Cortex of kidney (tissue), 1 donor: Measurements from ENCODE around the gene SDF4.
"Not testable (repeated sequence)": the region's sequence is repeated elsewhere in the genome, so short reads cannot be mapped to it uniquely, and the experiment has no call there.

Experiments used
- DNase-seq: peaks from one replicate; lab custom pipeline; 2025; lab: John Stamatoyannopoulos, UW

The SDF4 gene

GRCh38 chr1:1178794-1179331 is 52.9 kb downstream of the SDF4 start:
- DNase-seq, result no peak

GRCh38 chr1:1177452-1178206 is 54.2 kb downstream of the SDF4 start:
- DNase-seq, result no peak

GRCh38 chr1:1176931-1177330 is 54.9 kb downstream of the SDF4 start:
- no peak for DNase-seq

- DNase-seq, result not testable (repeated sequence)
These were observed 55.6 kb downstream of the SDF4 start for GRCh38 chr1:1176063-1176761.

- no peak for DNase-seq
These were observed 56.4 kb downstream of the SDF4 start for GRCh38 chr1:1175221-1176062.

GRCh38 chr1:1173793-1174415 is 57.9 kb downstream of the SDF4 start, which contains the start of gene TTLL10:
Gene TTLL10, plus strand, starts transcription at chr1:1173880. Its CDS starts 5,336 bp downstream, at chr1:1179216.
- DNase-seq, result no peak

- DNase-seq, result no peak
These were observed 58.6 kb downstream of the SDF4 start for GRCh38 chr1:1173061-1173792.

GRCh38 chr1:1171546-1172340 is 60.1 kb downstream of the SDF4 start:
- DNase-seq, result no peak

GRCh38 chr1:1171161-1171545 is 60.6 kb downstream of the SDF4 start:
- DNase-seq, result no peak

GRCh38 chr1:1170215-1171091 is 61.3 kb downstream of the SDF4 start:
- no peak for DNase-seq

GRCh38 chr1:1169429-1170214 is 62.2 kb downstream of the SDF4 start:
- no peak for DNase-seq

- no peak for DNase-seq
These were observed 63.1 kb downstream of the SDF4 start for GRCh38 chr1:1168451-1169411.

GRCh38 chr1:1167841-1168450 is 63.9 kb downstream of the SDF4 start:
- no peak for DNase-seq

- DNase-seq, result no peak
These were observed 64.4 kb downstream of the SDF4 start for GRCh38 chr1:1167398-1167821.
